ENCODE results near the gene ESR1.

DNA sequence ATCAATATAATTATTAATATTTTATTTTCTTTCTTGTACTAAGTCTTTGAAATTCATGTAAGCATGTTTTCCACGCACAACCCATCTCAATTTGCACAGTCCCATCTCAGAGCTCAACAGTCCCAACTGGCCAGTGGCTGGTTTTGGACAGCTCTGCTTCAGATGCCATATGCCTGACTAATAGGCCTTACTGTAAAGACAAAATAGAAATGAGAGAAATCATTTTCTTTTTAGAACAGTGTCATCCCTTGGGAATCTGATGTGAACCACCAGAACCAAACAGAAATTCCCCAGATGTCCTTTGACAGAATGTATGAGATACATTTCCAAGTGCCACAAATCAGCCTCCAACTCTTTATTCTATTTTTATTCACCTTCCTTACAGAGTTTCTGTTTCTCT, 338.9 kb downstream of the ESR1 start:
- no peak for TF ChIP-seq CTCF (optimal IDR thresholded peaks at IDR 0.05 in 1 of 3, IDR thresholded peaks at IDR 0.05 in 1 of 3, conservative IDR thresholded peaks at IDR 0.05 in 1 of 3; ENCODE audit: extremely low read depth in 1 of 3, insufficient read depth in 2 of 3, low read length in 3 of 3)
- TF ChIP-seq EZH2 (IDR thresholded peaks at IDR 0.05; ENCODE audit: low read length): no peak

All from keratinocyte (primary cell).